SW 1271 (cell line): ENCODE data around the gene PGF.
A peak's percentile ranks its signal among the peaks of the same experiment; 100 is the strongest.
"Not testable (repeated sequence)": the region's sequence is repeated elsewhere in the genome, so short reads cannot be mapped to it uniquely, and the experiment has no call there.

Experiments
- DNase-seq, 2 experiments: peaks; one replicate each; lab custom pipeline; 2025; lab: John Stamatoyannopoulos, UW

The PGF gene

GRCh38 chr14:74955229-74956026, at the start of gene PGF:
Gene PGF, minus strand, starts transcription at chr14:74955597. Its CDS starts 355 bp downstream, at chr14:74955242.
- peak in 1 of 2 experiments; percentile 23 for DNase-seq

GRCh38 chr14:75003250-75004027, 48.0 kb upstream of the PGF start:
- no peak for DNase-seq

- DNase-seq = peak; percentile 96 to 97
Measured at GRCh38 chr14:75002392-75003249, 47.2 kb upstream of the PGF start, which contains the start of gene EIF2B2. Gene EIF2B2, plus strand, starts transcription at chr14:75002921. Its CDS starts 70 bp downstream, at chr14:75002991.

- no peak for DNase-seq
Measured at GRCh38 chr14:75001899-75002298, 46.5 kb upstream of the PGF start.

GRCh38 chr14:75001261-75001660, 45.9 kb upstream of the PGF start:
- no peak for DNase-seq

- DNase-seq = not testable (repeated sequence)
Measured at GRCh38 chr14:74995781-74996180, 40.4 kb upstream of the PGF start.

GRCh38 chr14:74994182-74994581, 38.8 kb upstream of the PGF start:
- DNase-seq = not testable (repeated sequence)

- peak in 1 of 2 experiments; percentile 31 for DNase-seq
Measured at GRCh38 chr14:74988993-74989392, 33.6 kb upstream of the PGF start.

- DNase-seq = peak; percentile 79 to 95
Measured at GRCh38 chr14:74988131-74988530, 32.7 kb upstream of the PGF start.

GRCh38 chr14:74985806-74986205, 30.4 kb upstream of the PGF start:
- DNase-seq = no peak

- no peak for DNase-seq
Measured at GRCh38 chr14:74985028-74985310, 29.6 kb upstream of the PGF start.

GRCh38 chr14:74984236-74985027, 29.0 kb upstream of the PGF start:
- no peak for DNase-seq

GRCh38 chr14:74983343-74983742, 27.9 kb upstream of the PGF start:
- DNase-seq = no peak

GRCh38 chr14:74982661-74983060, 27.3 kb upstream of the PGF start:
- DNase-seq = no peak

GRCh38 chr14:74981833-74982232, 26.4 kb upstream of the PGF start:
- no peak for DNase-seq

GRCh38 chr14:74981462-74981782, 26.0 kb upstream of the PGF start:
- no peak for DNase-seq

- DNase-seq = peak; percentile 36 to 81
Measured at GRCh38 chr14:74980731-74981461, 25.5 kb upstream of the PGF start.

- no peak for DNase-seq
Measured at GRCh38 chr14:74980398-74980730, 25.0 kb upstream of the PGF start.

- peak in 1 of 2 experiments; percentile 22 for DNase-seq
Measured at GRCh38 chr14:74979442-74980397, 24.3 kb upstream of the PGF start.

GRCh38 chr14:74979029-74979428, 23.6 kb upstream of the PGF start:
- DNase-seq = no peak
